Liver (tissue), 9 donors: ENCODE results near the gene CST7. TPM values are rescaled to one million over a fixed set of nuclear protein-coding genes. Genes with fewer than 3 reads are reported as not detected.

Experiments used
- DNase-seq: peaks from one replicate; pipeline ENCODE4 v3.0.0-alpha.2; 2017; ENCODE audit warnings: low spot score
- H3K27ac ChIP-seq, 2 donors: one replicate each; pipeline ENCODE4 v1.7.0; 2013; ENCODE audit warnings: inconsistent platforms in 2 of 2, low read length in 2 of 2, control low read depth in 1 of 2, low read depth in 1 of 2, mild to moderate bottlenecking in 1 of 2
- H3K27me3 ChIP-seq, 4 donors: one replicate each; pipeline versions ENCODE4 v1.6.1 to v1.7.0; 2013; ENCODE audit warnings: low read length in 3 of 4, inconsistent platforms in 1 of 4, mild to moderate bottlenecking in 1 of 4, moderate library complexity in 1 of 4; ENCODE audit not compliant: control insufficient read depth in 4 of 4, insufficient read depth in 4 of 4
- H3K36me3 ChIP-seq, 4 donors: one replicate each; pipeline versions ENCODE4 v1.6.1 to v1.7.0; 2013; ENCODE audit warnings: low read length in 3 of 4, mild to moderate bottlenecking in 3 of 4, low read depth in 1 of 4, moderate library complexity in 1 of 4; ENCODE audit not compliant: control insufficient read depth in 4 of 4, insufficient read depth in 3 of 4
- H3K4me1 ChIP-seq, 4 donors: one replicate each; pipeline versions ENCODE4 v1.6.1 to v1.7.0; 2013; ENCODE audit warnings: low read length in 3 of 4, mild to moderate bottlenecking in 3 of 4, moderate library complexity in 1 of 4; ENCODE audit not compliant: control insufficient read depth in 4 of 4, insufficient read depth in 4 of 4
- H3K4me3 ChIP-seq, 3 donors: one replicate each; pipeline versions ENCODE4 v1.6.1 to v1.7.0; 2013; ENCODE audit warnings: low read length in 3 of 3, control low read depth in 1 of 3, low read depth in 1 of 3, mild to moderate bottlenecking in 1 of 3
- H3K9ac ChIP-seq, 2 donors: one replicate each; pipeline ENCODE4 v1.7.0; 2013; ENCODE audit warnings: low read length in 2 of 2, mild to moderate bottlenecking in 2 of 2, moderate library complexity in 2 of 2, control low read depth in 1 of 2, low read depth in 1 of 2
- H3K9me3 ChIP-seq, 4 donors: one replicate each; pipeline versions ENCODE4 v1.6.1 to v1.7.0; 2013; ENCODE audit warnings: low read length in 3 of 4; ENCODE audit not compliant: control insufficient read depth in 4 of 4
- ATF3 ChIP-seq: IDR thresholded peaks from 2 replicates; pipeline ENCODE4 v1.6.1; 2016; ENCODE audit warnings: antibody characterized with exemption
- CTCF ChIP-seq: fragments of 150-350 bp; IDR thresholded peaks from 2 replicates; pipeline ENCODE4 v1.5.1; 2017; ENCODE audit warnings: improper control_type of control experiment, low read depth, low read length; ENCODE audit not compliant: missing input control
- EGR1 ChIP-seq, 2 donors: IDR thresholded peaks; 2 replicates each; pipeline ENCODE4 v1.6.1; 2016 to 2018; ENCODE audit warnings: antibody characterized with exemption in 2 of 2, low read depth in 2 of 2
- FOXA1 ChIP-seq: IDR thresholded peaks from 2 replicates; pipeline ENCODE4 v1.6.1; 2016; ENCODE audit warnings: antibody characterized with exemption
- FOXA2 ChIP-seq: IDR thresholded peaks from 2 replicates; pipeline ENCODE4 v1.6.1; 2016; ENCODE audit warnings: antibody characterized with exemption
- GABPA ChIP-seq, 2 donors: IDR thresholded peaks in 1 of 2; conservative IDR thresholded peaks in 1 of 2; 2 replicates each; pipeline ENCODE4 v1.6.1; 2016; ENCODE audit warnings: antibody characterized with exemption in 2 of 2, mild to moderate bottlenecking in 1 of 2, moderate library complexity in 1 of 2
- HNF4A ChIP-seq, 2 donors: conservative IDR thresholded peaks; 2 replicates each; pipeline ENCODE4 v1.6.1; 2016; ENCODE audit warnings: antibody characterized with exemption in 2 of 2, mild to moderate bottlenecking in 2 of 2
- JUND ChIP-seq, 2 donors: IDR thresholded peaks; 2 replicates each; pipeline ENCODE4 v1.6.1; 2016; ENCODE audit warnings: antibody characterized with exemption in 2 of 2
- MAX ChIP-seq: IDR thresholded peaks from 2 replicates; pipeline ENCODE4 v1.6.1; 2016; ENCODE audit warnings: antibody characterized with exemption
- NR2F2 ChIP-seq: IDR thresholded peaks from 2 replicates; pipeline ENCODE4 v1.6.1; 2016; ENCODE audit warnings: antibody characterized with exemption
- RAD21 ChIP-seq, 2 donors: IDR thresholded peaks; 2 replicates each; pipeline ENCODE4 v1.6.1; 2016; ENCODE audit warnings: antibody characterized with exemption in 2 of 2, mild to moderate bottlenecking in 2 of 2
- REST ChIP-seq: IDR thresholded peaks from 2 replicates; pipeline ENCODE4 v1.6.1; 2016; ENCODE audit warnings: antibody characterized with exemption, mild to moderate bottlenecking
- RXRA ChIP-seq, 2 donors: IDR thresholded peaks; 2 replicates each; pipeline ENCODE4 v1.6.1; 2017 to 2018; ENCODE audit warnings: antibody characterized with exemption in 2 of 2, mild to moderate bottlenecking in 1 of 2
- TAF1 ChIP-seq: conservative IDR thresholded peaks from 2 replicates; pipeline ENCODE4 v1.6.1; 2016; ENCODE audit warnings: antibody characterized with exemption, mild to moderate bottlenecking
- YY1 ChIP-seq: IDR thresholded peaks from 2 replicates; pipeline ENCODE4 v1.6.1; 2016; ENCODE audit warnings: antibody characterized with exemption, mild to moderate bottlenecking
- ZBTB33 ChIP-seq: IDR thresholded peaks from 2 replicates; pipeline ENCODE4 v1.6.1; 2016; ENCODE audit warnings: antibody characterized with exemption
- WGBS: extraction: QIAGEN DNeasy Blood & Tissue Kit; methylation state at CpG from one replicate; pipeline ENCODE4 v1.1.7; 2013; 5-methylcytosine and 5-hydroxymethylcytosine counted together
- polyA plus RNA-seq, 2 donors: library from polyadenylated mRNA; stranded (reverse) in 1 of 2; unstranded in 1 of 2; fragments of 200-250 nt in 1 of 2; fragments of >200 nt in 1 of 2; fragmentation: Nextera tagmentation in 1 of 2; extraction: Ambion mirVana in 1 of 2; gene quantifications; one replicate each; pipeline versions ENCODE4 v1.2.1 to v1.2.3, GENCODE V29; 2013 to 2015
- total RNA-seq, 2 donors: library from RNA; depleted of rRNA; stranded (reverse); fragments of >200 nt; gene quantifications; one replicate each; pipeline ENCODE4 v1.2.3, GENCODE V29; 2014
- donor health status: healthy.
- donor health status: healthy.
- donor health status: healthy.
- donor health status: healthy.
- donor health status: healthy.

Gene CST7
- total and polyA plus RNA-seq, 4 donors = 1.5 to 15.1 (median 2.7) TPM

GRCh38 chr20:24962510-24962909 lies 13.4 kb downstream of the CST7 start (continued):
- TF ChIP-seq REST = no peak

GRCh38 chr20:24963672-24964505 lies 14.8 kb downstream of the CST7 start:
- Histone ChIP-seq H3K4me3 (no peak overlapping the region), H3K9ac (no peak overlapping the region), H3K4me1 (peaks cover 0 to 3% (median 0%) of the 10 kb centered on the region in 4 donors), H3K36me3 (peaks cover 33 to 95% (median 83%) of the 10 kb centered on the region in 4 donors), H3K27me3 (no peaks in the 10 kb centered on the region), H3K27ac (no peak overlapping the region), H3K9me3 (no peaks in the 10 kb centered on the region)
- no peak for TF ChIP-seq MAX
- TF ChIP-seq FOXA1 = no peak
- no peak for TF ChIP-seq HNF4A (conservative IDR thresholded peaks at IDR 0.05)
- TF ChIP-seq TAF1 = no peak
- no peak for TF ChIP-seq NR2F2
- TF ChIP-seq FOXA2 = no peak
- TF ChIP-seq ZBTB33 = no peak
- no peak for TF ChIP-seq RAD21 (IDR thresholded peaks at IDR 0.05)
- no peak for TF ChIP-seq YY1
- no peak for TF ChIP-seq RXRA (IDR thresholded peaks at IDR 0.05)
- WGBS = 96% methylated on average over 21 of the region's 21 CpGs
- DNase-seq = peak; percentile 23

- H3K36me3 ChIP-seq = peaks cover 38 to 95% (median 82%) of the 10 kb centered on the region in 4 donors
- no peak overlapping the region for H3K27ac ChIP-seq
- H3K4me1 ChIP-seq = peaks cover 0 to 3% (median 0%) of the 10 kb centered on the region in 4 donors
- DNase-seq = no peak
- WGBS = 97% methylated on average over 9 of the region's 9 CpGs
- H3K4me3 ChIP-seq = no peak overlapping the region
- H3K9ac ChIP-seq = no peak overlapping the region
- no peaks in the 10 kb centered on the region for H3K27me3 ChIP-seq
- no peaks in the 10 kb centered on the region for H3K9me3 ChIP-seq
- TF ChIP-seq ATF3 = no peak
- no peak for TF ChIP-seq GABPA (IDR thresholded peaks at IDR 0.05 in 1 of 2, conservative IDR thresholded peaks at IDR 0.05 in 1 of 2)
- TF ChIP-seq ZBTB33 = no peak
- TF ChIP-seq FOXA2 = no peak
- TF ChIP-seq NR2F2 = no peak
- TF ChIP-seq EGR1 (IDR thresholded peaks at IDR 0.05; ENCODE audit: low read depth in 2 of 2) = no peak
- TF ChIP-seq YY1 = no peak
- no peak for TF ChIP-seq RXRA (IDR thresholded peaks at IDR 0.05)
- TF ChIP-seq FOXA1 = no peak
- no peak for TF ChIP-seq JUND (IDR thresholded peaks at IDR 0.05)
- no peak for TF ChIP-seq TAF1
- TF ChIP-seq CTCF = no peak
- TF ChIP-seq RAD21 (IDR thresholded peaks at IDR 0.05) = no peak
Observed at GRCh38 chr20:24964506-24964840, 15.4 kb downstream of the CST7 start.
